ENCODE measurements around the gene ZNF428.

DNA sequence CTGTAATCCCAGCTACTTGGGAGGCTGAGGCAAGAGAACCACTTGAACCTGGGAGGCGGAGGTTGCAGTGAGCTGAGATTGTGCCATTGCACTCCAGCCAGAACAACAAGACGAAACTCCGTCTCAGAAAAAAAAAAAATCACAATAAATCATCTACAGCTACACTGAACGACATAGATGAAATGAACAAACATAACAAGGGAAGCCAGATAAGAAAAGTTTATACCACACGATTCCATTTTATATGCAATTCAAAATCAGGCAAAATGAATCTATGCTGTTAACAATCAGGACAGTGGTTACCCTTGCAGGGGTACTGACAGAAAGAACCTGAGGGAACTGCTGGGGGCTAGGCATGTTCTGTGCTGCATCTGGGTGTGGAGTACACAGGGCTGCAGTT, 49.8 kb downstream of the ZNF428 start:
- TF ChIP-seq POLR2A (IDR thresholded peaks at IDR 0.05) (no peak), CTCF (IDR thresholded peaks at IDR 0.05) (no peak), EP300 (IDR thresholded peaks at IDR 0.05) (no peak), POLR2AphosphoS5 (IDR thresholded peaks at IDR 0.05) (no peak)

Data from sigmoid colon (tissue), 4 donors.